ENCODE measurements around the gene KIR2DL1.
"Not testable (repeated sequence)": the region's sequence is repeated elsewhere in the genome, so short reads cannot be mapped to it uniquely, and the experiment has no call there.

The KIR2DL1 gene

DNA sequence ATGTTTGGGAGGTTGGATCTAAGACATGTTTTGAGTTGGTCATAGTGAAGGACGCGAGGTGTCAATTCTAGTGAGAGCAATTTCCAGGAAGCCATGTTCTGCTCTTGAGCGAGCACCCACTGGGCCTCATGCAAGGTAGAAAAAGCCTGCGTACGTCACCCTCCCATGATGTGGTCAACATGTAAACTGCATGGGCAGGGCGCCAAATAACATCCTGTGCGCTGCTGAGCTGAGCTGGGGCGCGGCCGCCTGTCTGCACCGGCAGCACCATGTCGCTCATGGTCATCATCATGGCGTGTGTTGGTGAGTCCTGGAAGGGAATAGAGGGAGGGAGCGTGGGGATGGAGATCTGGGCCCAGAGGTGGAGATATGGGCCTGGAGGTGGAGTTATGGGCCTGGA is 62.9 kb downstream of the KIR2DL1 start, which contains the start of gene KIR2DS4:
Gene KIR2DS4 (plus strand): TSS at position 181 of the 400 bp plus-strand sequence.
- DNase-seq, result not testable (repeated sequence)
